B cell (primary cell): Measurements from ENCODE around the gene ATP5F1B.

Experiments
- CTCF ChIP-seq: fragments of 200-600 bp; IDR thresholded peaks from one replicate; pipeline ENCODE4 v1.8.0; 2022; ENCODE audit warnings: antibody characterized with exemption, mild to moderate bottlenecking
- EZH2 ChIP-seq: IDR thresholded peaks from 2 replicates; pipeline ENCODE4 v1.6.1; 2012; ENCODE audit warnings: borderline replicate concordance, low read depth, mild to moderate bottlenecking, moderate library complexity, low read length; ENCODE audit not compliant: insufficient read depth, poor library complexity, severe bottlenecking

DNA sequence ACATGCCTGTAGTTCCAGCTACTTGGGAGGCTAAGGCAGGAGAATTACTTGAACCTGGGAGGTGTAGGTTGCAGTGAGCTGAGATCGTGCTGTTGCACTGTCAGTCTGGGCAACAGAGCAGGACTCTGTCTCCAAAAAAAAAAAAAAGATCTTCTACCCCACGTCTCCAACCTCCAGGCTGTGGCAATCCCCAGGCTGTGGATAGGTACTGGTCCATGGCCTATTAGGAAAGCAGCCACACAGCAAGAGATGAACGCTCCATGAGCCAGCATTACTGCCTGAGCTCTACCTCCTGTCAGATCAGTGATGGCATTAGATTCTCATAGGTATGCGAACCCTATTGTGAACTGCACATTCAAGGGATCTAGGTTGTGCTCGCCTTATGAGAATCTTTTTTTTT lies 48.4 kb upstream of the ATP5F1B start:
- TF ChIP-seq CTCF (no peak), EZH2 (no peak)
